ENCODE data around the gene NKD2. TPM values are rescaled to one million over a fixed set of nuclear protein-coding genes. Genes with fewer than 3 reads are reported as not detected.
"Not testable (repeated sequence)": the region's sequence is repeated elsewhere in the genome, so short reads cannot be mapped to it uniquely, and the experiment has no call there.

NKD2 gene
- total RNA-seq, 1 donor from 2014 or later, result 12.7 TPM

DNA sequence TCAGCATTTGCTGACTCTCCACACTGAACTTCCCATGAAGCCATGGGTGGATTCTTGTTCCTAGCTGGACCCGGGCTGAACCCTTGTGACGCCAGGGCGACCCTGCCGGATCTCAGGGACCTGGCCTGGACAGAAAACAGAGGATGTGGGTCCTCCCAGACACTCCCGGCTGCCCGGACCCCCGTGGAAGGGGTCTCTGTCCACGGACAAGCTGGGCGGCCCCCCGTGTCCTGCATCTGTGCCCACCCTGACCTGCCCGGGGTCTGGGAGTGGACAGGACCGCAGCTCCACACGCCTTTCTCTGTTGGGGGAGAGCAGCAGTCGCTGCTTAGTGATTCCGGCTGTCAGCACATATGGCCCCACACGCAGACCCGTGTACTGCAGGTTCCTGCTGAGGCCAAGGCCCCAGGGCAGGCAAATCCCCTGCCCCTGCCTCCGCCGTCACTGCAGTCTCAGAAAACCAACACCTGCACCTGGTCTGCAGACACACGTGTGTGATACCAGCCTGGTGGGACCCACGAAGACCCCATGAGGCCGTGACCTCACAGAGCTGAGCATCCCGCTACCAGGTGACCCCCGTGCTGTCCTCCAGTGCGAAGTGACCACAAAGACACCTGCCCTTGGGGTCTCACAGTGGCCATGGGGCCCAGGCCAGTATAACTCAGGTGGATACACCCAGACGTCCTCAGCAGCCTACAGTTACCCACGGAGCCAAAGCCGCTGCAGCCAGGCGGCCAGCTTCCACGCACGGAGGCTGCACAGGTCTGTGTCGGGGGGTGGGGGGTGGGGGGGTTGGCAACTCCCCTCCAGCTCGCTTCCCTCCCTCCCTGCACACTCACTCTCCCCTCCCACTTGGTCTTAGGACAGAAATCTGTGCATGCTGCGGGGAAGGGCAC, 50.6 kb downstream of the NKD2 start:
- DNase-seq, result no peak

DNA sequence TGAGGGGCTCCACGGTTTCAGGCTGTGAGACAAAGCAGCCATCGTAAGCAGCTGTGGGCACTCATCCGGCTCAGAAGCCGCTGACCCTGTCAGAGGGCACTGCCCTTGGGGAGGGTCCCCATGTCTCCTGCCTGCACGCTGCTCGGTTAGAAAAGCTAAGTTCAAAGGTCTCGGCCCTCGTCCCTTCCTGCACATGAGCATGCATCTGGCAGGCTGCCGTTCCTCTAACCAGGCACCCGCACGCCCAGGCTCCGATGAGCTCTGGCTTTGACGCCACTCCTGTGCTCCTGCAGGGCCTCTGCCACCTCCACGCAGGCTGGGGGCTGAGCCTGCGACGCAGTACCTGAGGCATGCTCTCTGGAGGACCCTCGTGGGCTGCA, 51.3 kb downstream of the NKD2 start:
- no peak for DNase-seq

DNA sequence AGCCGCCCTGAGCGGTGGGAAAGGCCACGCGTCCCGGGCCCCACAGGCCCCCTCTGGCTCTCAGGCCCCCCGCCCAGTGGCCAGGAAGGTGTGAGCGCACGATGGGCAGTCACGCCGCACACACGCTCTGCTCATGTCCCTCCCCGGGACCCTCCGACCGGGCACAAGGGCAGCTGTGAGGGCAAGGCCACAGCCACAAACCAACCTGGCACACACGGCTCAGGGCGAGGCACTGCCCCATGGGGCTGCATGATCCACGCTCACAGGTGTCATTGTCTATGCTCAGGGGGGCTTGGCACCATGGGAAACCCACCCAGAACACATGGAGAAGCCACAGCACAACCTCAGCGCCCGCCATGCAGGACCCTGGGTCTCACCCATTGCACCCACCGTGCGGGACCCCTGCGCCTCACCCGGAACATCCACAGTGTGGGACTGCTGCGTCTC, 52.0 kb downstream of the NKD2 start:
- no peak for DNase-seq

DNA sequence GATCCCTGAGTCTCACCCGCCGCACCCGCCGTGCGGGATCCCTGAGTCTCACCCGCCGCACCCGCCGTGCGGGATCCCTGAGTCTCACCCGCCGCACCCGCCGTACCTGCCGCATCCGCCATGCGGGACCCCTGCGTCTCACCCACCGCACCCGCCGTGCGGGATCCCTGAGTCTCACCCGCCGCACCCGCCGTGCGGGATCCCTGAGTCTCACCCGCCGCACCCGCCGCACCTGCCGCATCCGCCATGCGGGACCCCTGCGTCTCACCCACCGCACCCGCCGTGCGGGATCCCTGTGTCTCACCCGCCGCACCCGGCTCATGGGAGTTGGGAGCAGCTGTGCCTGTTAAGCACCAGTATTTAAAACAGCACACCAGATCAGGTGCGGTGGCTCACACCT, 52.7 kb downstream of the NKD2 start:
- DNase-seq, result not testable (repeated sequence)

DNA sequence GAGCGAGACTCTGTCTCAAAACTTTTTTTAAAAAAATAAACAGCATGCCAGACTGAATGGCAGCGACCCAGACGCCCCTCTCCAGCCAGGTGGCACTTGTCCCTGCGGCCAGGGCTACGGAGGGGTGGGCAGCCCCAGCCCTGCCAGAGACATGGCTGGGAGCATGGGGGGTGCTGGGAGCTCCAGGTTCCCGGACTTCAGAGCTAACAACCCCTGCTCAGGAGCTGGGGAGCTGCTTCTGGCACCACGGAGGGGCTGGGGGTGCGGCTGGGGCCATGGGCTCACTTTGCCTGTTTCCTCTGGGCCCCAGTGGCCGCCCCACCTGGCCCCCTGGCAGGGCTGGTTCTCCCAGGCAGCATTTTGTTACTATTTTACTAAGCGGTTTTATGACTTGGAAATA, 53.3 kb downstream of the NKD2 start:
- DNase-seq, result no peak

DNA sequence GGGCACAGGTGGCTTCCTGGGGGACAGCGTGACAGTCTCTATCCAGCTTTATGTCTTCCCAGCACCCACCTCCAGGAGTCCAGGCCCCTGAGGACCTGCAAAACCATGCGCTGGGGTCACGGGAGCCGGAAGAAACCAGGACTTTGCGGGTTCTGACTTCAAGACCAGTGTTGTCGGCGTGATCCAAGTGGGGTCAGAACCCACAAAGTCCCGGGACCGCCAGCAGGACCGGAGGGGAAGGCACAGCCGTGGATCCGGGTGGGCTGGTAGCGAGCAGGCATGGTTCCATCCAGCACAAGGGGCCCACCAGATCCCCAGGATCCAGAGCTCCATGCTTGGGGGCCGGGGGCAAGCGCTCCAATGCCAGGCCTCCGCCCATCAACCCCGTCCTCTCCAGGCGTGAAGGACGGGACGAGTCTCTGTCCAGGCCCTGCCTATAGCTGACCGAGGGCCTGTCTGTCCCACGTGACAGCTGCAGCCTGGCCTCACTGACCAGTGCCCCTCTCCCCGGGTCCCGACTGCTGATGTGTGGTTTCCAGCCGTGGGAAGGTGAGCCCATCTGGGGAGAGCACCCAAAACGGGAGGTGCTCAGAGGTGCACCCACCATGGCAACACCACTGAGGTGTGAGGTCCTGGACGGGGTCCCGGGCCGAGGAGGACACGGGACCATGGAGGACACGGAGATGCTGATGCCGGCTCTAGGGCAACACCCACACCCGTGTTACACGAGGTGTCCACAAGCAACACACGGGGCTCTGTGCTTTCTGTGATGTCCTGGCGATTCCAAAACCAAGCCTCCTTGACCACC, 54.4 kb downstream of the NKD2 start:
- no peak for DNase-seq

DNA sequence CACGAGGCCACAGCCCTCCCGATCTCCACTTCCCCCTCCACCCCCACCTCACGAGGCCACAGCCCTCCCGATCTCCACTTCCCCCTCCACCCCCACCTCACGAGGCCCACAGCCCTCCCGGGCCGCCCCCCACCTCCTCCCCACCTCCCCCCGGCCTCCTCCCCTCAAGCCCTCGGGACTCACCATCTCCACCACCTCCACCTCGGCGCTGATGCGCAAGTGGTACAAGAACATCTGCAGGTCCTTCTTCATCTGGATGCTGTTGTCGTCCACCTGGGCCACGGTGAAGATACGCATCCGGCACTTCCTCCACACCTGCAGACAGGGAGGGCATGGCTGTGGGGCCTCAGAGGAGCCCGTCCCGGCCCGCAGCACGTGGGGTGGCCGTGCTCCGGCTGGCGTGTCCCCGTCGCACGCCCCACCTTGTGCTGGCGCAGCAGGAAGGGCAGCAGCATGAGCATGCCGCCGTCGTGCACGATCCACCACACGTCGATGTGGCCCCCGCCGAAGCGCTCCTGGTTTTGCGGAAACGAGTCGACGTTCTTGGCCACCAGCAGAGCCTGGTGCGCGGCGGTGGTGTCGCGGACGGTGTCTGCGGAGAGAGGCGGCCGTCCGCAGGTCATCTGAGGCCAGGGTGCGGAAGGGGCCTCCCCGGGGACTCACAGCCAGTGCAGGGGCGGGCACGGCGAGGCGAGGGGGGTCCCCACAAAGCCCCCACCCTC, 55.2 kb downstream of the NKD2 start:
- DNase-seq, result no peak

DNA sequence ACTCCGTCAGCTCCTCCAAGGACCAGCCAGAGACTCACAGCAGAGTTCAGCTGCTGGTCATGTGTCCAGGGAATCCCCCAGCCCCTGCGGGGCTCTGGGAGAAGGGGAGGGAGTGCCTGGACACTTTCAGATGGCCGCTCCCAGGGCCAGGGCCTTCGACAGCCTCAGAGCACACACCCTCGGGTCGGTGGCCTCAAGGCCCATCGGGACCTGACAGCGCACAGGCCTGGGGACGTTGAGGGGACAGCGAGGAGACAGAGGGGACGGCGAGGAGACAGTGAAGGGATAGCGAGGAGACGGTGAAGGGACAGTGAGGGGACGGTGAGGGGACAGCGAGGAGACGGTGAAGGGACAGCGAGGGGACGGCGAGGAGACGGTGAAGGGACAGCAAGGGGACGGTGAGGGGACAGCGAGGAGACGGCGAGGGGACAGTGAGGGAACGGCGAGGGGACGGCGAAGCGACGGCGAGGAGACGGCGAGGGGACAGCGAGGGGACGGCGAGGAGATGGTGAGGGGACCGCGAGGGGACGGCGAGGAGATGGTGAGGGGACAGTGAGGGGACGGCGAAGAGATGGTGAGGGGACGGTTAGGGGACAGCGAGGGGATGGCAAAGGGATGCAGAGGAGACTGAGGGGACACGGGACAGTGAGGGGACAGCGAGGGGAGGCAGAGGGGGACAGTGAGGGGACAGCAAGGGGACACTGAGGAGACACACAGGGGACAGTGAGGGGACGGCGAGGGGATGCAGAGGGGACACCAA, 56.0 kb downstream of the NKD2 start:
- no peak for DNase-seq

DNA sequence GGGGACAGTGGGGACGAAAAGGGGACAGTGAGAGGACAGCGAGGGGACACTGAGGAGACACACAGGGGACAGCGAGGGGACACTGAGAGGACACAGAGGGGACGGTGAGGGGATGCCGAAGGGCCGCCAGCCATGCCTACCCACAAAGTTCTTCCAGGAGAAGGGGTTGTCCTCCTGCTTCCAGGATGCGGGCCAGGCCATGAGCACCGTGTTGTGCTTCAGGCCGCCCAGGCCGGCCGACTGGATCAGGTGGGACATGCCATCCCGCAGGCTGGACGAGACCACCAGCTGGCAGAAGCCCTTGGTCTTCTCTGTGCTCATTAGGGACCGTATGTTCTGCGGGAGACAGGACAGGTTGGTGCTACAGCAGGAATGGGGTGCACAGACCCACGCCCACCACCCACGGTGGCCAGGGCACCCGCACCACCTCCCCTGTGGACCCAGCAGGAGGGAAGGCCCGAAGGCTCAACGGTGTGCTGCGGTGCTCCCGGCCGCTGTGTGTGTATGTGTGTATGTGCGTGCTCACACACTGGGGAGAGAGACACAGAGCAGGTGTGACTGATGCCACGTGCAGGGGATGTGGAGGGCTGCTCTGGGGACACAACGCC, 56.6 kb downstream of the NKD2 start:
- no peak for DNase-seq

DNA sequence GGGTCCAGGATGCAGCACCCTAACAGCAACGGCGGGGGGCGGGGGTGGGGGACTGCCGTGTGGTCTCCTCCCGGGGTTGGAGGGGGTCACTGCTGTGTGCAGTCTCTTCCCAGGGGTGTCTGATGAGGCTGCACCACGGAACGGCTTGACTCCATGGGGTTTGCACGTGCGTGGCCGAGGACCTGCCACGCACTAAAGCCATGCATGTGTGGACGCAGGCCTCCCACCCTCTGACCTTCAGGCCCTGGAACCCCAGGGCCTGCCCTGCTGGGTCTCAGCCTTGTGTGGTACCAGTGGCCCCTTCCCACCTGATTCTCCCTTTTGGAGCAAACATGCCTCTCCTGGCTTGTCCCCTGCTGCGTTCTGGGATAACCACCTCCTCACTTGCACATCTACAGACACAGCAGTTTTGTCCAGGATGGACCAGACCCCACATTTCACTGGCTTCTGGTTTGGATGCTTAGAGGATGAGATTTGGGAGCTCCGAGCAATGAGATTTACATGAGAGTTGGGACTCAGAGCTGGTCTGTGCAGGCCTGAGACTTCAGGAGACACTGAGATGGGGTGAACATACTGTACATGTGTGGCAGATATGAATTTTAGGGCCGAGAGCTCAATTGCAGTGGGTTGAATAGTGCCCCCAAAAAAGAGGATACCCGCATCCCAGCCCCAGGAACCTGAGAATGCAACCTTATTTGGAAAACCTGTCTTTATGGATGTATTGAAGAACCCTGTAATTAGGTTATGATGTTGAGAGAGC, 57.5 kb downstream of the NKD2 start:
- DNase-seq, result no peak

DNA sequence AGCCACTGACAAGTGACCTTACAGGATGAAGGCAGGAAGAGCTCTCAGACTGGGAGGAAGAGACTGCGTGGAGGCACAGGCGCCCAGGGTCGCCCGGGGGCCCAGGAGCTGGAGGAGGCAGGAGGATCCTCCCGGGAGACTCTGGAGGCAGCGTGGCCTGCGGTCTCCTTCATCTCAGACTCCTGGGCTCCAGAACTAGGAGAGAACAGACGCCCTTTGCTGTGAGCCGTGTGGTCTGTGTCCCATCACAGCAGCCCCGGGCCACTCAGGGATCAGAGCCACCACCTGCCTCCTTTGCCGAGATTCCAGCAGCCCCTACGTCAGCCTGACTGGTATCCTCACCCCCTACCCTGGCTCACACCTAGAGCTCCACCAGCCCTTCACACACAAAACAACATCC, 58.1 kb downstream of the NKD2 start:
- no peak for DNase-seq

DNA sequence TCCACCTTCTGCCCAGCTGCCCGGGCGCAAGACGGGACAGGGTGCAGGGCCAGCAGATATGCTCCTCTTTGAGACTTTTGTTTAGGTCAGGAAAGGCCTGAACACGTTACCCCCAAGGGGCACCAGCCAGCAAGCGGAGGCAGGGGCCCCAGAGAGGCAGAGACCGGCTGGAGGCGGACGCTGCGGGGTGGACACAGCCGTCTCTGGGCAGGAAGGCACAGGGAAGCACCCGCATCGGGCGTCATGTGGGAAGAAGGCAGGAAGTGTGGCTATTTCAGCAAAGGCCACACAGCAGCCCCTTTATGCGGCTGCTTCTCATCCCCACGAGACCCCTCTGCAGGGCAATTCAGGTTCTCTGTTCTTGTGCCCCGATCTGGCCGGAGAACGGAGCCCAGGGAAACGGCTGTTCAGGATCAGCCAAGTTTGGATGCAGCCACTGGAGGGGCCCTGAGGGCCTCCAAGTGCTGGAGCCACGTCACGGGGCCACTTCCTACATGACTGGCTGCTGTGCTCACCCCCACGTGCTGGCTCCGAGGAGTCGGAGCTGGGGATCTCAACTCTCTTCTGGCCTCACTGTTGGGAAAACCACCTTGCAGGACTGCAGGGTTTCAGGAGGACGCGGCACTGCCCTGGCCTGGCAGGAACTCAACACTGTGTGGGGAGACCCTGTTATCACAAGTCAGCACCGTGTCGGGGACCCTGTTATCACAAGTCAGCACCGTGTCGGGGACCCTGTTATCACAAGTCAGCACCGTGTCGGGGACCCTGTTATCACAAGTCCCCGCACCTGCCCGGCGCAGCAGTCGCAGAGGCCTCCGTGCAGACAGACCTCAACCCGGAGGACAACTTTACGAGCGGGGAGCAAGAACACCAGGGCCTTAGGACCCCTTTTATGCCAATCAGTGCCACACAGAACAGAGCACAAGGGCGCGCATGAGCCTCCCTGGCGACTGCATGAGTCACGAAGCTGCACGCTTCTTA, 58.8 kb downstream of the NKD2 start:
- no peak for DNase-seq

DNA sequence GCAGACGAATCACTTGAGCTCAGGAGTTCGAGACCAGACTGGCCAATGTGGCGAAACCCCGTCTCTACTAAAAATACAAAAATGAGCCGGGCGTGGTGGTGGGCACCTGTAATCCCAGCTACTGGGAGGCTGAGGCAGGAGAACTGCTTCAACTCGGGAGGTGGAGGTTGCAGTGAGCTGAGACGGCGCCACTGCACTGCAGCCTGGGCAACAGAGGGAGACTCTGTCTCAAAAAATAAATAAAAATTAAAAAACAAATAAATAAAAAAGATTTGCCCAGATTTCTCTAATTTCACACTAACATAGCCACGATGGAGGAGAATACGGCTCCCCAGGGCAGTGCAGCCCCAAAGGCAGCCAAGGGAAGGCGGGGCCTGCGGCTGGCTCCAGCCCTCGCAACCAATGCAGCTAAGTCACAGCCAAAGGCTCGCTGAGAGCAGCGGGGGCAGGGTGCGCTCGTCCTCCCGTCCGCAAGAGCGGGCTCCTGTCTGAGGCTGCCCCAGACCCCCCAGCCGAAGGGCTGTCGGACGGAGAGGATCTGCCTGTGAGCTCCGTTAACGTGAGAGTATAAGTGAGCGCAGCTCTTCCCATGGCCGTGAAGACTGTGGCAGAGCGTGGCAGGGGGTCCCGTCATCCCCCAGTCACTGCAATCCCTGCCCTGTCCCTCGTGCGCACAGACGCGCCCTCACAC, 59.7 kb downstream of the NKD2 start:
- DNase-seq, result no peak

DNA sequence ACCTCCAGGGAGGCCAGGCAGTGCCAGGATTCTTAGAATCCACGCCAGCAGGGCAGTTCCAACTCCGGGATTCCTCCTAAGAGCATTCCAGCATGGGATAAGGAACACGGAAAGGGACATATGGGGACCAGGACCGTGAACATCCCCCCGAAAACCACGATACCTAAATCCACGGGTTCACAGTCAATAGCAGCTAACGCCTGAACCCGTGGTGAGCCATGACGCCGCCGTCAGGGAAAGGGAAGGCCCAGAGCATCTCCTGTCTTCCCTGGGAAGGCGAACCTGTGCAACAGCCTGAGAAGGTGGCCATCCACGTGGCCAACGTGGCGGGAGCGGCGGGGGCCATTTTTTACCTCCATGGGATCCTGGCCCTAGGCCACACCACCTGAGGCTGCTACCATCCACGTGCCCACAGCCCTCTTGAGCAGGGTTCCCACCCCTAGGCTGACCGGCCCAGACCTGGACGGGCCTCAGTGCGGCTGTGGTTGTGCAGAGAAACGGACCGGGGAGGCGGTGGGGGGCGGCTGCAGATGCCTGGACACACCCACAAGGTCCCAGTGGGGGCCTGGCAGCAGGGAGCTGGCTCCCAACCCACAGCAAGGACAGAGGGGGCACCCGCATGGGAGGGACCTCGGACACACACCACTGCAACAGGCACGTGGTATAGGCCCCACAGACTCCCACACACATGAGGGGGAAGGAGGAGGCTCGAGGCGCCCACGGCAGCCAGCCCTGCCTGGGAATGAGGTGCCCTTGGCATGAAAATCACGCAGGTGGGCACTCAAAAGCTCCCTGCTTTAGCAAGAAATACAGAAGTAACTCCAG, 60.5 kb downstream of the NKD2 start:
- no peak for DNase-seq

DNA sequence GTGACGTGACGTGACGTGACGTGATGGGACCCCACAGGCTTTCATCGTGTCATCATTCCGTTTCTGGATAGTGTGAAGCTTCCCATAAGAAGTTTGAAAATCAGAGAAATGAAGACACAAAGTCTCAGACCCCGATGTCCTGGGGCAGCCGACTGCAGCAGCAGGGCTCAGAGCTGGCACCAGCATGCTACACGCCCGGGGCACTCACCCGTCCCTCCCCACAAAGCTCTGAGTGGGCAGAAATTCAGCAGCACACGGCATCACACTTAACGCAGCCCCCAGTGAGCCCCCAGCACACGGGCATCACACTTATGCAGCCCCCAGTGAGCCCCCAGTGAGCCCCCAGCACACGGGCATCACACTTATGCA, 61.1 kb downstream of the NKD2 start:
- DNase-seq, result no peak

DNA sequence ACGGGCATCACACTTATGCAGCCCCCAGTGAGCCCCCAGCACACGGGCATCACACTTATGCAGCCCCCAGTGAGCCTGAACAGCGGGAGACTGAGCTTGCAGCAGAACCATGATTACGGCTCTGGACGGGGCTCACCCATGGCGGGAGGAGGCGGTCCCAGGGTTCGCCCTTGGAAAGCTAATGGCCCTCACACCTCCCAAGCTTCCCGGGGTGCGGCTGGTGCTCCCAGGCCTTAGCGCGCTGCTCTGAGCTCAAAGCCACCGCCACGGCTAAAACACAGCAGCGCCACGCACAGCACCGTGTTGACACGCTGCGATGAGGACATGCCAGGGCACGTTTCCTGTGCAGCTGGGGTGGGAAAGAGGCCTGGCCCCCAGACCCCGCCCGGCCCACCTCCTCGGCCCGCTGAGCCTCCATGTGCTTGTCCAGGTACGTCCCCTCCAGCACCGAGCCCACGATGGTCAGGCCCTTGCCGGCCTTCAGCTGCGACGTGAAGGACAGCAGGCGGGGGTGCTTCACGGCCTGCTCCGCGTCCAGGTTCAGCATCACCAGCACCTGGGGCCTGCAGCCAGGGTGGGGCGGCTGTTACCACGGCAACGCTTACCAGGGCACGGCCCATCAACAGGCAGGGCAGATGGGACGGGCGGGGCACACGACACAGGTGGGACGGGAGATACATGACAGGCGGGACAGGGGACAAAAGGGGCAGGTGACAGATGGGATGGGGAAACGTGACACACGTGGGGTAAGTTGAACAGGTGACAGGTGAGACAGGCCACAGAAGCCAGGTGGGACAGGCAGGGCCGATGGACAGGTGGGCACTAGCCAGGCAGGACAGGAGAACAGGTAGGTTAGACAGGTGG, 64.9 kb downstream of the NKD2 start:
- no peak for DNase-seq

DNA sequence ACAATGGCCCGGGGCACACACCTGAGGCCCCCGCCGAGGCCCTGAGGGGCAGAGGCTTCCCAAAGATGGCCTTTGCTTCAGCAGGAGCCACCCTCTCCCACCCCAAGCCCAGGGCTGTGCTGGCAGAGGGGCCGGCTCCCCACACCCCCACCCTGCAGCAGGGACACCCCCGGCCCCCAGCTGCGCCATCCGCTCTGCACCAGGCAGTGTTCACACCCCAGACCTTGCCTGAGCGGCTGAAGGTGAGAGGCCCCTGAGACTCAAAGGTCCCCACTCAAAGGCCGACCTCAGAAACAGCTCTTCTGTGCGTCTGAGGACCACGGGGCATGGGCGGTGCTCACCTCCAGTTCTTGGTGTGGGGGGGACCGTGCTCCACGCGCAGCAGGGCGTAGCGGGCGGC, 65.6 kb downstream of the NKD2 start:
- no peak for DNase-seq

Measured in skin of body (tissue), 2 donors.